Tibial artery (tissue), 4 donors: ENCODE data around the gene SPP1.

Experiments used
- DNase-seq, 2 donors: peaks; one replicate each; pipeline ENCODE4 v3.0.0-alpha.2; 2019
- H3K27ac ChIP-seq, 2 donors: fragments of 200-600 bp; sonication (generic) in 1 of 2; 1 replicate in 1 of 2; 2 replicates in 1 of 2; pipeline ENCODE4 v1.5.1; 2018 to 2019; ENCODE audit warnings: mild to moderate bottlenecking in 1 of 2
- H3K27me3 ChIP-seq, 2 donors: fragments of 200-600 bp; sonication (generic) in 1 of 2; one replicate each; pipeline versions ENCODE4 v1.5.1 to v1.6.0; 2016 to 2019
- H3K36me3 ChIP-seq, 3 donors: fragments of 200-600 bp; sonication (generic) in 2 of 3; one replicate each; pipeline ENCODE4 v1.5.1; 2016 to 2019; ENCODE audit warnings: mild to moderate bottlenecking in 2 of 3
- H3K4me1 ChIP-seq, 4 donors: fragments of 200-600 bp; sonication (generic) in 2 of 4; 1 replicate in 3 of 4; 2 replicates in 1 of 4; pipeline ENCODE4 v1.5.1; 2016 to 2019
- H3K4me3 ChIP-seq, 2 donors: fragments of 200-600 bp; sonication (generic) in 1 of 2; 1 replicate in 1 of 2; 2 replicates in 1 of 2; pipeline ENCODE4 v1.5.1; 2018 to 2019; ENCODE audit warnings: mild to moderate bottlenecking in 2 of 2
- H3K9me3 ChIP-seq, 3 donors: fragments of 200-600 bp; sonication (generic) in 1 of 3; one replicate each; pipeline ENCODE4 v1.5.1; 2016 to 2019
- intact Hi-C: fragments of 100-400 bp; cut with DNase I; formaldehyde crosslinking; loops from one replicate; pipeline ENCODE4 v1.15.0; 2023; ENCODE audit warnings: low total_unique reads
- TF ChIP-seq, protein P1 (sequence below), 2 experiments: fragments of 200-600 bp in 1 of 2; fragments of 450-650 bp in 1 of 2; IDR thresholded peaks; one replicate each; pipeline ENCODE4 v1.5.1; 2017 to 2019; ENCODE audit warnings: antibody characterized with exemption in 2 of 2, mild to moderate bottlenecking in 1 of 2, moderate library complexity in 1 of 2

The SPP1 gene

DNA sequence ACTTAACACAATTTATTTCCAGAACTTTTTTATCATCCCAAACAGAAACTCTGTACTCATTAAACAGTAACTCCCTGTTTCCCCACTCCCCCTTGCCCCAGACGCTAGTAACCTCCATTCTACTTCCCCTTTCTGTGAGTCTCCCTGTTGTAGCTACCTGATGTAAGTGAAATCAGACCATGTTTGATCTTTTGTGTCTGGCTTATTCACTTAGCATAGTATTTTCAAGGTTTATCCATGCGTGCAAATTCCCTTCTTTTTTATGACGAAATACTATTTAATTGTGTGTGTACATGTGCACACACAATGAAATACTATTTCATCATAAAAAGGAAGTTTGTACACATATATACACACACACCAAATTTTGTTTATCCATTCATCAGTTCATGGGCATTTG lies 37.1 kb downstream of the SPP1 start:
- H3K4me1 ChIP-seq, result peaks cover 0 to 83% (median 62%) of the 10 kb centered on the region in 4 donors
- H3K36me3 ChIP-seq, result no peaks in the 10 kb centered on the region
- DNase-seq, result no peak
- TF ChIP-seq, protein P1, sequence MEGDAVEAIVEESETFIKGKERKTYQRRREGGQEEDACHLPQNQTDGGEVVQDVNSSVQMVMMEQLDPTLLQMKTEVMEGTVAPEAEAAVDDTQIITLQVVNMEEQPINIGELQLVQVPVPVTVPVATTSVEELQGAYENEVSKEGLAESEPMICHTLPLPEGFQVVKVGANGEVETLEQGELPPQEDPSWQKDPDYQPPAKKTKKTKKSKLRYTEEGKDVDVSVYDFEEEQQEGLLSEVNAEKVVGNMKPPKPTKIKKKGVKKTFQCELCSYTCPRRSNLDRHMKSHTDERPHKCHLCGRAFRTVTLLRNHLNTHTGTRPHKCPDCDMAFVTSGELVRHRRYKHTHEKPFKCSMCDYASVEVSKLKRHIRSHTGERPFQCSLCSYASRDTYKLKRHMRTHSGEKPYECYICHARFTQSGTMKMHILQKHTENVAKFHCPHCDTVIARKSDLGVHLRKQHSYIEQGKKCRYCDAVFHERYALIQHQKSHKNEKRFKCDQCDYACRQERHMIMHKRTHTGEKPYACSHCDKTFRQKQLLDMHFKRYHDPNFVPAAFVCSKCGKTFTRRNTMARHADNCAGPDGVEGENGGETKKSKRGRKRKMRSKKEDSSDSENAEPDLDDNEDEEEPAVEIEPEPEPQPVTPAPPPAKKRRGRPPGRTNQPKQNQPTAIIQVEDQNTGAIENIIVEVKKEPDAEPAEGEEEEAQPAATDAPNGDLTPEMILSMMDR (IDR thresholded peaks at IDR 0.05), result no peak
- no peaks in the 10 kb centered on the region for H3K27me3 ChIP-seq
- peak overlapping the region; percentile 96 to 99 for H3K27ac ChIP-seq
- H3K9me3 ChIP-seq, result no peaks in the 10 kb centered on the region
- intact Hi-C loops, result no loop called here
- H3K4me3 ChIP-seq, result no peak overlapping the region

DNA sequence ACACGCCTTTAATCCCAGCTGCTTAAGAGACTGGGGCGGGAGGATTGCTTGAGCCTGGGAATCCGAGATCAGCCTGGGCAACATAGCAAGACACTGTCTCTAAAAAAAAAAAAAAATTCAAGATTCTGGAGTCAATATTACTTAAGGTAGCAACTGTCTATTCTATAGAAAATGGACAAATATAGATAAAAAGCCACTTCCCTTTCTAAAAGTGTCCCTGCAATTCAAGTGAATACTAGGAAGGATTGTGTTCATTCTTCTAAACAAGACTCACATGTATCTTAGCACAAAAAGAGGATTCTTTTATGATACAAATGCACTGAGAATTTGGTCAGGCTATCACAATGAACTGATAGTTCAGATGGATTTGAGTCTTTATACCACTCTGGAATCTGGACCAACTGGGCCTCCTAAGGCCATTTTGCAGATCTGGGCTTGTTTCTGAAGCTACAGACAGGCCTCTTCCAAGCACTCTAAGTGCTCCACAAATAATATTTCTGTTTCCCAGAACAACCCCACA lies 38.9 kb downstream of the SPP1 start:
- intact Hi-C loops, result no loop called here
- DNase-seq, result no peak
- peak overlapping the region; percentile 96 to 99 for H3K27ac ChIP-seq

DNA sequence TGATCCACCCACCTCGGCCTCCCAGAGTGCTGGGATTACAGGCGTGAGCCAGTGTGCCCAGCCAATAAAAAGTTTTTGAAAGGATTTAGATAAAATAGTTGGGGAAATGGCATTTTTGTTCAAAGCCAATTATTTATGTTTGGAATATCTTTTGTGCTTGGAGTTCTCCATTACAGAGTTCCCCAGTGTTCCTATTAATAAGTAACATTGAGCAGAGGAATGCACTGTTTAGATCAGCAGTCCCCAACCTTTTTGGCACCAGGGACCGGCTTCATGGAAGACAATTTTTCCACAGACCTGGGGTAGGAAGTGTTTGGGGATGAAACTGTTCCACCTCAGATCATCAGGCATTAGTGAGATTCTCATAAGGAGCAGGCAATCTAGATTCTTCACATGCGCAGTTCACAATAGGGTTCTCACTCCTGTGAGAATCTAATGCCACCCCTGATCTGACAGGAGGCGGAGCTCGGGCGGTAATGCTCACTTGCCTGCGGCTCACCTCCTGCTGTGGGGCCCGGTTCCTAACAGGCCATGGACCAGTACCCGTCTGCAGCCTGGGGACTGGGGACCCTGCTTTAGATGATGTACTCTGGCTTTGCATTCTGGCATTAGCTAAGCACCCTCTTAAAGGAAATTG lies 40.3 kb downstream of the SPP1 start:
- Histone ChIP-seq H3K36me3 (peaks cover 7 to 11% (median 8%) of the 10 kb centered on the region in 3 donors), H3K4me1 (peaks cover 0 to 97% (median 70%) of the 10 kb centered on the region in 4 donors), H3K9me3 (no peaks in the 10 kb centered on the region), H3K27ac (peak overlapping the region; percentile 96 to 99), H3K27me3 (no peaks in the 10 kb centered on the region), H3K4me3 (no peak overlapping the region)
- no peak for DNase-seq
- TF ChIP-seq, protein P1 (IDR thresholded peaks at IDR 0.05), result no peak
- intact Hi-C loops, result no loop called here

More for the DNA sequence above, 38.9 kb downstream of the SPP1 start:
- H3K4me1 ChIP-seq, result peaks cover 0 to 97% (median 68%) of the 10 kb centered on the region in 4 donors
- H3K9me3 ChIP-seq, result no peaks in the 10 kb centered on the region
- H3K36me3 ChIP-seq, result no peaks in the 10 kb centered on the region
- H3K27me3 ChIP-seq, result no peaks in the 10 kb centered on the region
- no peak overlapping the region for H3K4me3 ChIP-seq
- TF ChIP-seq, protein P1 (IDR thresholded peaks at IDR 0.05), result no peak

DNA sequence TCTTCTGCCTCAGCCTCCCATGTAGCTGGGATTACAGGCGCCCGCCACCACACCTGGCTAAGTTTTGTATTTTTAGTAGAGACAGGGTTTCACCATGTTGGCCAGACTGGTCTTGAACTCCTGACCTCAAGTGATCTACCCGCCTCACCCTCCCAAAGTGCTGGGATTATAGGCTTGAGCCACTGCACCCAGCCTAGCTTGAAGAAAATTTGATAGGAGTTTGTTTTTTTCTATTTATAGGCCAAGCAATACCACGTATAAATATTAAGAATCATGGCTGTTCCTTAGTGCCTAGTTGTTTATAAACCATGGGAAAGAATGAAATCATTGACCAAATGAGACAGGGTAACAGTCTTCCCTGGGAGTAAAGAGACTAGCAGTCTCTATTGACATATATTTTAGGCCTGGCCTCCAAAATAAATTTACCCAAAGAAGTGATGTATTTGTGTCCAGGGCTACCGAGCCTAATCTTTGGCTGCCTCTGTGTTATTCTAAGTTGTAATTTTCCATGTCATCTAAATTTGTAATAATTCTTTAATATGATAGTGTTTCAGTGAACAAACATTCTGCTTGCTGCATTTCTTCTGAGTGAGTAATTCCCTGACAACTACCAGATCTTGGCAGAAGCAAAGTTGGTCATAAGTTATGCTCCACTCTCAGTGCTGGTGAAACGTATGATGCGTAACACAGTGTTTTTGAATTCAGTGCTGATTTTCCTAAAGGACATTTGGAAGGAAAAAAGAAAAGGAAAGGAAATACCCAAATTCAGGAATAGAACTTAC lies 42.2 kb downstream of the SPP1 start:
- H3K36me3 ChIP-seq, result peaks cover 11 to 16% (median 16%) of the 10 kb centered on the region in 3 donors
- H3K4me1 ChIP-seq, result peaks cover 0 to 97% (median 55%) of the 10 kb centered on the region in 4 donors
- TF ChIP-seq, protein P1 (IDR thresholded peaks at IDR 0.05), result no peak
- no peak for DNase-seq
- H3K9me3 ChIP-seq, result no peaks in the 10 kb centered on the region
- H3K27ac ChIP-seq, result peak overlapping the region; percentile 96 to 99
- intact Hi-C loops, result no loop called here
- peak overlapping the region; percentile 29 to 43 for H3K4me3 ChIP-seq
- no peaks in the 10 kb centered on the region for H3K27me3 ChIP-seq

DNA sequence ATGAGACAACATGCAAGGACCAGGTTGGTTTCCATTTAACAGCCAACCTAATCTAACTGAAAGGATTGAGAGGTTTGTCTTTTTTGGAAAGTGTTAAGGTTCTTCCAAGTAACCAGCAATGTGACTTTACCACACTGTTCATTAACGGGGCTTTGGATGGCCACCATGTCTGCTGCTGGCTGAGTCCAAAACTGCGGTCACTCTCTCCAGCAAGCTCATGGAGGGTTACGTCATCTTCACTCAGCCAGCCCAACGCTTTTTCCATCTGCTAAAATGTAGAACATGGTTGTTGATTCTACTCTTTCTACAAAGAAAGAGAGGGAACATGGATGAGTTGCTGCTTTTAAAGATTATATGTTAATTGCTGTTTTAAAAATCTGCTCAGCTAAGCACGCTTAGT lies 43.0 kb downstream of the SPP1 start:
- Histone ChIP-seq H3K27me3 (no peaks in the 10 kb centered on the region), H3K36me3 (peaks cover 13 to 16% (median 16%) of the 10 kb centered on the region in 3 donors), H3K9me3 (no peaks in the 10 kb centered on the region), H3K4me1 (peaks cover 0 to 96% (median 48%) of the 10 kb centered on the region in 4 donors), H3K27ac (peak overlapping the region; percentile 96 to 99), H3K4me3 (peak overlapping the region; percentile 29 to 43)
- TF ChIP-seq, protein P1 (IDR thresholded peaks at IDR 0.05), result no peak
- intact Hi-C loops, result no loop called here
- peak; percentile 74 to 86 for DNase-seq
